ENCODE results near the gene TOMT. TPM values are rescaled to one million over a fixed set of nuclear protein-coding genes. Genes with fewer than 3 reads are reported as not detected.

The TOMT gene
- total RNA-seq, 1 donor from 2014 or later, result not detected

DNA sequence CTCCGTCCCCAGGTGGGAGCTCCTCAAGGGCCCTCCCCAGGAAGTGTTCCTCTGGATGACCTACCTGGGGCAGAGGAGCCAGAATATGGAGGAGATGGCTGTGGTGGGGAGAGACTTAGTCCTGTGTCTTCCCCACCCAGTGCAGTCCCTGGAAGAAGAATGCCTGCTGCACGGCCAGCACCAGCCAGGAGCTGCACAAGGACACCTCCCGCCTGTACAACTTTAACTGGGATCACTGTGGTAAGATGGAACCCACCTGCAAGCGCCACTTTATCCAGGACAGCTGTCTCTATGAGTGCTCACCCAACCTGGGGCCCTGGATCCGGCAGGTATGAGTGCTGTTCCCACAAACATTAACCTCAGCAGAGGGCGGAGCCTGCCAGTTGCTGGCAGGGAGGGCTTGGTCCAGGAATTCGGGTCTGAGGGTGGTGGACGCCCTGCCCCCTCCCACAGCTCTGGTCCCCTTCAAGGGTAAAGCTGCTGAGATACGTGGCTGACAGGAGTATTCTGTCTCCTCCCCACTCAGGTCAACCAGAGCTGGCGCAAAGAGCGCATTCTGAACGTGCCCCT is 33.2 kb downstream of the TOMT start:
- no peak for FAIRE-seq
- no peaks in the 10 kb centered on the region for H3K79me2 ChIP-seq (ENCODE audit: insufficient read depth, low read length)
- DNase-seq (ENCODE audit: low read depth), result no peak
- H3K4me3 Mint-ChIP-seq (ENCODE audit: unreplicated experiment), result no peak overlapping the region
- no peaks in the 10 kb centered on the region for H4K20me1 ChIP-seq (ENCODE audit: insufficient read depth, low read length)
- H3K27me3 Mint-ChIP-seq (ENCODE audit: low read depth, unreplicated experiment), result peaks cover 8% of the 10 kb centered on the region
- peaks cover 17% of the 10 kb centered on the region for H3K4me1 ChIP-seq (ENCODE audit: insufficient read depth, low read length)
- H3K27me3 ChIP-seq (ENCODE audit: insufficient read depth, low read length), result no peaks in the 10 kb centered on the region
- no peak overlapping the region for H3K4me3 ChIP-seq (ENCODE audit: insufficient read depth, low read depth, low read length)
- no peak overlapping the region for H3K9ac ChIP-seq (ENCODE audit: low read length)
- H3K9me3 ChIP-seq (ENCODE audit: insufficient read depth, low read depth, low read length), result no peaks in the 10 kb centered on the region
- H3K4me2 ChIP-seq (ENCODE audit: low read length), result no peak overlapping the region
- H3K27ac ChIP-seq (ENCODE audit: low read depth, low read length), result no peak overlapping the region
- H3K4me1 Mint-ChIP-seq (ENCODE audit: low read depth, unreplicated experiment), result peaks cover 18% of the 10 kb centered on the region
- no peak overlapping the region for H2AFZ ChIP-seq (ENCODE audit: low read depth, low read length)
- no peak overlapping the region for H3K27ac Mint-ChIP-seq (ENCODE audit: unreplicated experiment)
- H3K9me3 Mint-ChIP-seq (ENCODE audit: unreplicated experiment), result no peaks in the 10 kb centered on the region
- TF ChIP-seq EZH2 (IDR thresholded peaks at IDR 0.05; ENCODE audit: insufficient read depth, low read length), result no peak
- TF ChIP-seq, protein P1, sequence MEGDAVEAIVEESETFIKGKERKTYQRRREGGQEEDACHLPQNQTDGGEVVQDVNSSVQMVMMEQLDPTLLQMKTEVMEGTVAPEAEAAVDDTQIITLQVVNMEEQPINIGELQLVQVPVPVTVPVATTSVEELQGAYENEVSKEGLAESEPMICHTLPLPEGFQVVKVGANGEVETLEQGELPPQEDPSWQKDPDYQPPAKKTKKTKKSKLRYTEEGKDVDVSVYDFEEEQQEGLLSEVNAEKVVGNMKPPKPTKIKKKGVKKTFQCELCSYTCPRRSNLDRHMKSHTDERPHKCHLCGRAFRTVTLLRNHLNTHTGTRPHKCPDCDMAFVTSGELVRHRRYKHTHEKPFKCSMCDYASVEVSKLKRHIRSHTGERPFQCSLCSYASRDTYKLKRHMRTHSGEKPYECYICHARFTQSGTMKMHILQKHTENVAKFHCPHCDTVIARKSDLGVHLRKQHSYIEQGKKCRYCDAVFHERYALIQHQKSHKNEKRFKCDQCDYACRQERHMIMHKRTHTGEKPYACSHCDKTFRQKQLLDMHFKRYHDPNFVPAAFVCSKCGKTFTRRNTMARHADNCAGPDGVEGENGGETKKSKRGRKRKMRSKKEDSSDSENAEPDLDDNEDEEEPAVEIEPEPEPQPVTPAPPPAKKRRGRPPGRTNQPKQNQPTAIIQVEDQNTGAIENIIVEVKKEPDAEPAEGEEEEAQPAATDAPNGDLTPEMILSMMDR (IDR thresholded peaks at IDR 0.05; ENCODE audit: insufficient read depth, low read depth, low read length), result no peak
- H3K36me3 ChIP-seq (ENCODE audit: insufficient read depth, low read length), result no peaks in the 10 kb centered on the region
- H3K36me3 Mint-ChIP-seq (ENCODE audit: low read depth, unreplicated experiment), result no peaks in the 10 kb centered on the region

DNA sequence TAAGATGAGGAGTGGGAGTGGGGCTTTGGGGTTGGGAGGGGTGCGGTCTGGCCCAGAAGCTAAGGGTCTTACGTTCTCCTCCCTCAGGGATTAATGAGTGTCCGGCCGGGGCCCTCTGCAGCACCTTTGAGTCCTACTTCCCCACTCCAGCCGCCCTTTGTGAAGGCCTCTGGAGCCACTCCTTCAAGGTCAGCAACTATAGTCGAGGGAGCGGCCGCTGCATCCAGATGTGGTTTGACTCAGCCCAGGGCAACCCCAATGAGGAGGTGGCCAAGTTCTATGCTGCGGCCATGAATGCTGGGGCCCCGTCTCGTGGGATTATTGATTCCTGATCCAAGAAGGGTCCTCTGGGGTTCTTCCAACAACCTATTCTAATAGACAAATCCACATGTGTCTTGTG is 33.8 kb downstream of the TOMT start:
- Mint-ChIP-seq H3K4me3 (ENCODE audit: unreplicated experiment) (no peak overlapping the region), H3K27me3 (ENCODE audit: low read depth, unreplicated experiment) (peaks cover 6% of the 10 kb centered on the region), H3K9me3 (ENCODE audit: unreplicated experiment) (no peaks in the 10 kb centered on the region), H3K36me3 (ENCODE audit: low read depth, unreplicated experiment) (no peaks in the 10 kb centered on the region), H3K4me1 (ENCODE audit: low read depth, unreplicated experiment) (peaks cover 18% of the 10 kb centered on the region), H3K27ac (ENCODE audit: unreplicated experiment) (no peak overlapping the region)
- Histone ChIP-seq H4K20me1 (ENCODE audit: insufficient read depth, low read length) (no peaks in the 10 kb centered on the region), H3K4me3 (ENCODE audit: insufficient read depth, low read depth, low read length) (no peak overlapping the region), H3K36me3 (ENCODE audit: insufficient read depth, low read length) (no peaks in the 10 kb centered on the region), H3K4me2 (ENCODE audit: low read length) (no peak overlapping the region), H3K27ac (ENCODE audit: low read depth, low read length) (no peak overlapping the region), H3K27me3 (ENCODE audit: insufficient read depth, low read length) (no peaks in the 10 kb centered on the region), H3K9ac (ENCODE audit: low read length) (no peak overlapping the region), H3K9me3 (ENCODE audit: insufficient read depth, low read depth, low read length) (no peaks in the 10 kb centered on the region), H3K79me2 (ENCODE audit: insufficient read depth, low read length) (no peaks in the 10 kb centered on the region), H3K4me1 (ENCODE audit: insufficient read depth, low read length) (peaks cover 17% of the 10 kb centered on the region), H2AFZ (ENCODE audit: low read depth, low read length) (no peak overlapping the region)
- DNase-seq (ENCODE audit: low read depth) (no peak), FAIRE-seq (no peak)
- TF ChIP-seq, protein P1 (IDR thresholded peaks at IDR 0.05; ENCODE audit: insufficient read depth, low read depth, low read length), result no peak
- no peak for TF ChIP-seq EZH2 (IDR thresholded peaks at IDR 0.05; ENCODE audit: insufficient read depth, low read length)

DNA sequence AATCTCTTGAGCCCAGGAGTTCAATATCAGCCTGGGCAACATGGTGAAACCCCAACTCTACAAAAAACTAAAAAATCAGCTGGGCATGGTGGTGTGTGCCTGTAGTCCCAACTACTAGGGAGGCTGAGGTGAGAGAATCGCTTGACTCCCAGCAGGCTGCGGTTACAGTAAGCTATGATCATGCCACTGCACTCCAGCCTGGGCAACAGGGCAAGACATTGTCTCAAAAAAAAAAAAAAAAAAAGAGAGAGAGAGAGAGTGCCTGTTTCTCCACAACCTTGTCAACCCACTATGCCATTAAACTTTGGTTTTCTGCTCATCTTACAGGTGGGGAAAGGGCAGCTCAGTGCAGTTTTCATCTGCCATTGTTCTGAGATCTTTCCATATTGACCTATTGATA is 34.9 kb downstream of the TOMT start:
- peaks cover 3% of the 10 kb centered on the region for H3K27me3 Mint-ChIP-seq (ENCODE audit: low read depth, unreplicated experiment)
- Histone ChIP-seq H3K36me3 (ENCODE audit: insufficient read depth, low read length) (no peaks in the 10 kb centered on the region), H2AFZ (ENCODE audit: low read depth, low read length) (no peak overlapping the region), H3K27ac (ENCODE audit: low read depth, low read length) (peak overlapping the region; percentile 74), H3K9me3 (ENCODE audit: insufficient read depth, low read depth, low read length) (no peaks in the 10 kb centered on the region), H3K79me2 (ENCODE audit: insufficient read depth, low read length) (no peaks in the 10 kb centered on the region), H3K27me3 (ENCODE audit: insufficient read depth, low read length) (no peaks in the 10 kb centered on the region), H3K4me3 (ENCODE audit: insufficient read depth, low read depth, low read length) (no peak overlapping the region), H3K9ac (ENCODE audit: low read length) (no peak overlapping the region), H3K4me2 (ENCODE audit: low read length) (peak overlapping the region; percentile 61), H4K20me1 (ENCODE audit: insufficient read depth, low read length) (no peaks in the 10 kb centered on the region), H3K4me1 (ENCODE audit: insufficient read depth, low read length) (peaks cover 20% of the 10 kb centered on the region)
- no peak for DNase-seq (ENCODE audit: low read depth)
- no peak for TF ChIP-seq EZH2 (IDR thresholded peaks at IDR 0.05; ENCODE audit: insufficient read depth, low read length)
- TF ChIP-seq, protein P1 (IDR thresholded peaks at IDR 0.05; ENCODE audit: insufficient read depth, low read depth, low read length), result no peak
- no peaks in the 10 kb centered on the region for H3K9me3 Mint-ChIP-seq (ENCODE audit: unreplicated experiment)
- H3K4me1 Mint-ChIP-seq (ENCODE audit: low read depth, unreplicated experiment), result peaks cover 18% of the 10 kb centered on the region
- no peak for FAIRE-seq
- H3K4me3 Mint-ChIP-seq (ENCODE audit: unreplicated experiment), result no peak overlapping the region
- no peak overlapping the region for H3K27ac Mint-ChIP-seq (ENCODE audit: unreplicated experiment)
- H3K36me3 Mint-ChIP-seq (ENCODE audit: low read depth, unreplicated experiment), result no peaks in the 10 kb centered on the region

Data from astrocyte (in vitro differentiated cells and primary cell).